HepG2 (cell line): Measurements from ENCODE around the gene F7. TPM values are rescaled to one million over a fixed set of nuclear protein-coding genes. Genes with fewer than 3 reads are reported as not detected.

ENCODE experiments used
- EEA1 ChIP-seq: sonication (generic); formaldehyde crosslinking; IDR thresholded peaks from 2 replicates; pipeline ENCODE4 v1.5.1; 2020; ENCODE audit warnings: mild to moderate bottlenecking, missing genetic modification reagents, borderline replicate concordance
- FOXA3 ChIP-seq: IDR thresholded peaks from 2 replicates; pipeline ENCODE4 v1.6.1; 2016; ENCODE audit warnings: missing genetic modification reagents, missing compliant biosample characterization
- GPN1 ChIP-seq: sonication (generic); formaldehyde crosslinking; IDR thresholded peaks from 2 replicates; pipeline ENCODE4 v1.5.1; 2020; ENCODE audit warnings: missing genetic modification reagents, borderline replicate concordance
- GZF1 ChIP-seq: sonication (generic); formaldehyde crosslinking; IDR thresholded peaks from 2 replicates; pipeline ENCODE4 v1.5.1; 2020; ENCODE audit warnings: mild to moderate bottlenecking, missing genetic modification reagents
- SMYD3 ChIP-seq: sonication (generic); formaldehyde crosslinking; IDR thresholded peaks from 2 replicates; pipeline ENCODE4 v1.8.1; 2023; ENCODE audit warnings: mild to moderate bottlenecking, missing genetic modification reagents
- ZNF274 ChIP-seq: sonication (generic); formaldehyde crosslinking; IDR thresholded peaks from 2 replicates; pipeline ENCODE4 v1.5.1; 2020; ENCODE audit warnings: mild to moderate bottlenecking, missing genetic modification reagents
- ZNF367 ChIP-seq: sonication (generic); formaldehyde crosslinking; IDR thresholded peaks from 2 replicates; pipeline ENCODE4 v1.4.0; 2020; ENCODE audit warnings: missing genetic modification reagents, borderline replicate concordance
- ZNF709 ChIP-seq: sonication (generic); formaldehyde crosslinking; IDR thresholded peaks from 2 replicates; pipeline ENCODE4 v1.5.0; 2020; ENCODE audit warnings: mild to moderate bottlenecking, missing genetic modification reagents
- ZNF782 ChIP-seq: sonication (generic); formaldehyde crosslinking; IDR thresholded peaks from 2 replicates; pipeline ENCODE4 v1.4.0; 2020; ENCODE audit warnings: missing genetic modification reagents, mild to moderate bottlenecking, borderline replicate concordance
- ZNF879 ChIP-seq: sonication (generic); formaldehyde crosslinking; IDR thresholded peaks from 2 replicates; pipeline ENCODE4 v1.8.1; 2023; ENCODE audit warnings: missing genetic modification reagents
- polyA plus RNA-seq, 8 experiments: library from polyadenylated mRNA; depleted of rRNA in 3 of 8; stranded (reverse) in 7 of 8; unstranded in 1 of 8; fragments of >200 nt; fragmentation: Illumina TruSeq in 4 of 8; extraction: Trizol in 4 of 8; gene quantifications; 2 replicates each; pipeline versions ENCODE4 v1.2.1 to v1.2.3, GENCODE V29; 2011 to 2016; ENCODE audit warnings: low read depth in 4 of 8, missing spikeins in 1 of 8, mixed read lengths in 1 of 8; ENCODE audit not compliant: insufficient read depth in 1 of 8
- total RNA-seq, 5 experiments: library from RNA; depleted of rRNA; stranded (reverse); fragments of >200 nt; fragmentation: Illumina TruSeq; extraction: Trizol; gene quantifications; 2 replicates each; pipeline ENCODE4 v1.2.3, GENCODE V29; 2016; ENCODE audit warnings: low read depth in 1 of 5
- TF ChIP-seq, protein P1 (sequence below): sonication (generic); formaldehyde crosslinking; IDR thresholded peaks from 2 replicates; pipeline ENCODE4 v1.4.0; 2020; ENCODE audit warnings: mild to moderate bottlenecking, low read depth, missing genetic modification reagents
- TF ChIP-seq, protein P2 (sequence below): IDR thresholded peaks from 2 replicates; pipeline ENCODE4 v1.6.1; 2016; ENCODE audit warnings: low read depth, missing genetic modification reagents, missing compliant biosample characterization
- TF ChIP-seq, protein P3 (sequence below): sonication (generic); formaldehyde crosslinking; IDR thresholded peaks from 2 replicates; pipeline ENCODE4 v1.8.0; 2022; ENCODE audit warnings: mild to moderate bottlenecking, missing genetic modification reagents, moderate library complexity
- TF ChIP-seq, protein P4 (sequence below): sonication (generic); formaldehyde crosslinking; IDR thresholded peaks from 2 replicates; pipeline ENCODE4 v1.4.0; 2020; ENCODE audit warnings: mild to moderate bottlenecking, missing genetic modification reagents
- TF ChIP-seq, protein P5 (sequence below): sonication (generic); formaldehyde crosslinking; IDR thresholded peaks from 2 replicates; pipeline ENCODE4 v1.5.0; 2020; ENCODE audit warnings: mild to moderate bottlenecking, missing genetic modification reagents, borderline replicate concordance

The F7 gene
- total and polyA plus RNA-seq, 2 of the 13 experiments (the other 11 are each of a cell fraction or from before 2014, with no cell fraction given): 12.6 to 26.5 TPM

DNA sequence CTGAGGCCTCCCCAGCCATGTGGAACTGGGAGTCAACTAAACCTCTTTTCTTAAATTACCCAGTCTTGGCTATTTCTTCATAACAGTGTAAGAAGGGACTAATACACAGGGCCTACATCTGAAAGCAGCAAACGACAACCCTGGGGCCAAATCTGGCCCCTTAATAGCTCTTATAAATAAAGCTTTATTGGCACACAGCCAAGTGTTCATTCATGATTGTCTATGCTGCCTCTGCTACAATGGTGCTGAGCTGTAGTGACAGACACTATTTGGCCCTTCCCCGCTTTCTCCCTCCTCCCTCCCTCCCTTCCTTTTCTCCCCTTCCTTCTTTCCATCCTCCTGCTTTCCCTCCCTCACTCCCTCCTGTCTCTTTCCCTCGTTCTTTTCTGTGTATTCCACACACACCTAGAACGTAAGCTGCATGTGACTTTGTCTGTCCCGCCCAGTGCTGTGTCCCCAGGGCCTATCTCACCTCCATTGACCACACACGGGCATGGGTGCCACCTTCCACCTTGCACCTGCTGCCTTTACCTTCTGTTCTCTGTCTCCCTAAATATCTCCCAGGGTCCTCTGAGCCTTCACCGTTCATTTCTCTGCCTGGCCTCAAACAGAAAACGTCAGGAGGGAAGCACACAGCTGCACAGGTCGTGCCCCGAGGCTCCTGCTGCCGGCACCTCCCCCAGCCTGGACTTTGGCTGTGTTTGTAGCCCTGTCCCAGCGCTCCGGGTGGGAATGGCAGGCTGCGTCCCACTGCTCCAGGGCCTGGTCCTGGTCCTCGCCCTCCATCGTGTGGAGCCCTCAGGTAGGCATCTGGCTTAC is 52.5 kb downstream of the F7 start, which contains the start of gene PROZ (continued):
- TF ChIP-seq ZNF274 (CRISPR knock-in tag) (peak; percentile 80; the same call in 1 of the 2 replicates), ZNF367 (no peak), GZF1 (CRISPR knock-in tag) (peak; percentile 57; the same call in 1 of the 2 replicates), ZNF782 (CRISPR knock-in tag) (no peak), ZNF709 (CRISPR knock-in tag) (peak; percentile 48; the same call in 1 of the 2 replicates), SMYD3 (CRISPR knock-in tag) (no peak), EEA1 (CRISPR knock-in tag) (no peak), FOXA3 (CRISPR knock-in tag) (peak; percentile 68; the same call in 1 of the 2 replicates), ZNF879 (CRISPR knock-in tag) (no peak), GPN1 (CRISPR knock-in tag) (no peak)
- TF ChIP-seq, protein P1, sequence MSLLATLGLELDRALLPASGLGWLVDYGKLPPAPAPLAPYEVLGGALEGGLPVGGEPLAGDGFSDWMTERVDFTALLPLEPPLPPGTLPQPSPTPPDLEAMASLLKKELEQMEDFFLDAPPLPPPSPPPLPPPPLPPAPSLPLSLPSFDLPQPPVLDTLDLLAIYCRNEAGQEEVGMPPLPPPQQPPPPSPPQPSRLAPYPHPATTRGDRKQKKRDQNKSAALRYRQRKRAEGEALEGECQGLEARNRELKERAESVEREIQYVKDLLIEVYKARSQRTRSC (CRISPR knock-in tag): no peak
- TF ChIP-seq, protein P2, sequence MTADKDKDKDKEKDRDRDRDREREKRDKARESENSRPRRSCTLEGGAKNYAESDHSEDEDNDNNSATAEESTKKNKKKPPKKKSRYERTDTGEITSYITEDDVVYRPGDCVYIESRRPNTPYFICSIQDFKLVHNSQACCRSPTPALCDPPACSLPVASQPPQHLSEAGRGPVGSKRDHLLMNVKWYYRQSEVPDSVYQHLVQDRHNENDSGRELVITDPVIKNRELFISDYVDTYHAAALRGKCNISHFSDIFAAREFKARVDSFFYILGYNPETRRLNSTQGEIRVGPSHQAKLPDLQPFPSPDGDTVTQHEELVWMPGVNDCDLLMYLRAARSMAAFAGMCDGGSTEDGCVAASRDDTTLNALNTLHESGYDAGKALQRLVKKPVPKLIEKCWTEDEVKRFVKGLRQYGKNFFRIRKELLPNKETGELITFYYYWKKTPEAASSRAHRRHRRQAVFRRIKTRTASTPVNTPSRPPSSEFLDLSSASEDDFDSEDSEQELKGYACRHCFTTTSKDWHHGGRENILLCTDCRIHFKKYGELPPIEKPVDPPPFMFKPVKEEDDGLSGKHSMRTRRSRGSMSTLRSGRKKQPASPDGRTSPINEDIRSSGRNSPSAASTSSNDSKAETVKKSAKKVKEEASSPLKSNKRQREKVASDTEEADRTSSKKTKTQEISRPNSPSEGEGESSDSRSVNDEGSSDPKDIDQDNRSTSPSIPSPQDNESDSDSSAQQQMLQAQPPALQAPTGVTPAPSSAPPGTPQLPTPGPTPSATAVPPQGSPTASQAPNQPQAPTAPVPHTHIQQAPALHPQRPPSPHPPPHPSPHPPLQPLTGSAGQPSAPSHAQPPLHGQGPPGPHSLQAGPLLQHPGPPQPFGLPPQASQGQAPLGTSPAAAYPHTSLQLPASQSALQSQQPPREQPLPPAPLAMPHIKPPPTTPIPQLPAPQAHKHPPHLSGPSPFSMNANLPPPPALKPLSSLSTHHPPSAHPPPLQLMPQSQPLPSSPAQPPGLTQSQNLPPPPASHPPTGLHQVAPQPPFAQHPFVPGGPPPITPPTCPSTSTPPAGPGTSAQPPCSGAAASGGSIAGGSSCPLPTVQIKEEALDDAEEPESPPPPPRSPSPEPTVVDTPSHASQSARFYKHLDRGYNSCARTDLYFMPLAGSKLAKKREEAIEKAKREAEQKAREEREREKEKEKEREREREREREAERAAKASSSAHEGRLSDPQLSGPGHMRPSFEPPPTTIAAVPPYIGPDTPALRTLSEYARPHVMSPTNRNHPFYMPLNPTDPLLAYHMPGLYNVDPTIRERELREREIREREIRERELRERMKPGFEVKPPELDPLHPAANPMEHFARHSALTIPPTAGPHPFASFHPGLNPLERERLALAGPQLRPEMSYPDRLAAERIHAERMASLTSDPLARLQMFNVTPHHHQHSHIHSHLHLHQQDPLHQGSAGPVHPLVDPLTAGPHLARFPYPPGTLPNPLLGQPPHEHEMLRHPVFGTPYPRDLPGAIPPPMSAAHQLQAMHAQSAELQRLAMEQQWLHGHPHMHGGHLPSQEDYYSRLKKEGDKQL (CRISPR knock-in tag): 0 out of 2 replicates have a peak, but pooled peaks have one; percentile 22
- TF ChIP-seq, protein P3, sequence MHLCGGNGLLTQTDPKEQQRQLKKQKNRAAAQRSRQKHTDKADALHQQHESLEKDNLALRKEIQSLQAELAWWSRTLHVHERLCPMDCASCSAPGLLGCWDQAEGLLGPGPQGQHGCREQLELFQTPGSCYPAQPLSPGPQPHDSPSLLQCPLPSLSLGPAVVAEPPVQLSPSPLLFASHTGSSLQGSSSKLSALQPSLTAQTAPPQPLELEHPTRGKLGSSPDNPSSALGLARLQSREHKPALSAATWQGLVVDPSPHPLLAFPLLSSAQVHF (CRISPR knock-in tag): no peak
- TF ChIP-seq, protein P4, sequence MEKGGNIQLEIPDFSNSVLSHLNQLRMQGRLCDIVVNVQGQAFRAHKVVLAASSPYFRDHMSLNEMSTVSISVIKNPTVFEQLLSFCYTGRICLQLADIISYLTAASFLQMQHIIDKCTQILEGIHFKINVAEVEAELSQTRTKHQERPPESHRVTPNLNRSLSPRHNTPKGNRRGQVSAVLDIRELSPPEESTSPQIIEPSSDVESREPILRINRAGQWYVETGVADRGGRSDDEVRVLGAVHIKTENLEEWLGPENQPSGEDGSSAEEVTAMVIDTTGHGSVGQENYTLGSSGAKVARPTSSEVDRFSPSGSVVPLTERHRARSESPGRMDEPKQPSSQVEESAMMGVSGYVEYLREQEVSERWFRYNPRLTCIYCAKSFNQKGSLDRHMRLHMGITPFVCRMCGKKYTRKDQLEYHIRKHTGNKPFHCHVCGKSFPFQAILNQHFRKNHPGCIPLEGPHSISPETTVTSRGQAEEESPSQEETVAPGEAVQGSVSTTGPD (CRISPR knock-in tag): no peak
- TF ChIP-seq, protein P5, sequence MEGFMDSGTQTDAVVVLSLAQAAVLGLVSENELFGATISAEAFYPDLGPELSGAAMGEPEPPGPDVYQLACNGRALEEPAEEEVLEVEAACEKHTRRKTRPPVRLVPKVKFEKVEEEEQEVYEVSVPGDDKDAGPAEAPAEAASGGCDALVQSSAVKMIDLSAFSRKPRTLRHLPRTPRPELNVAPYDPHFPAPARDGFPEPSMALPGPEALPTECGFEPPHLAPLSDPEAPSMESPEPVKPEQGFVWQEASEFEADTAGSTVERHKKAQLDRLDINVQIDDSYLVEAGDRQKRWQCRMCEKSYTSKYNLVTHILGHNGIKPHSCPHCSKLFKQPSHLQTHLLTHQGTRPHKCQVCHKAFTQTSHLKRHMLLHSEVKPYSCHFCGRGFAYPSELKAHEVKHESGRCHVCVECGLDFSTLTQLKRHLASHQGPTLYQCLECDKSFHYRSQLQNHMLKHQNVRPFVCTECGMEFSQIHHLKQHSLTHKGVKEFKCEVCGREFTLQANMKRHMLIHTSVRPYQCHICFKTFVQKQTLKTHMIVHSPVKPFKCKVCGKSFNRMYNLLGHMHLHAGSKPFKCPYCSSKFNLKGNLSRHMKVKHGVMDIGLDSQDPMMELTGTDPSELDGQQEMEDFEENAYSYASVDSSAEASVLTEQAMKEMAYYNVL: peak; percentile 77
